ENCODE results near the gene RNH1.

Gene RNH1

GRCh38 chr11:551131-551530, 44.1 kb upstream of the RNH1 start:
- TF ChIP-seq EZH2 (IDR thresholded peaks at IDR 0.05): no peak
- Histone ChIP-seq H3K27ac (no peak overlapping the region), H3K36me3 (ENCODE audit: insufficient read depth, low read length) (no peaks in the 10 kb centered on the region), H3K9me3 (ENCODE audit: low read depth, low read length) (no peaks in the 10 kb centered on the region), H3K9ac (ENCODE audit: insufficient read length) (no peak overlapping the region), H3K4me3 (no peak overlapping the region)
- DNase-seq (ENCODE audit: low read depth, low spot score): no peak

- no peaks in the 10 kb centered on the region for H3K9me3 ChIP-seq (ENCODE audit: low read depth, low read length)
- TF ChIP-seq POLR2AphosphoS5 (IDR thresholded peaks at IDR 0.05; ENCODE audit: borderline replicate concordance, low read depth, low read length): no peak
- no peak for TF ChIP-seq EZH2 (IDR thresholded peaks at IDR 0.05)
- no peak for TF ChIP-seq FOXP2 (optimal IDR thresholded peaks at IDR 0.05; ENCODE audit: control extremely low read depth, extremely low read length, insufficient read depth)
Observed at GRCh38 chr11:550746-551085, 43.7 kb upstream of the RNH1 start.

GRCh38 chr11:550021-550745, 43.1 kb upstream of the RNH1 start:
- no peak for TF ChIP-seq FOXP2 (optimal IDR thresholded peaks at IDR 0.05; ENCODE audit: control extremely low read depth, extremely low read length, insufficient read depth)
- TF ChIP-seq EZH2 (IDR thresholded peaks at IDR 0.05): no peak
- TF ChIP-seq POLR2AphosphoS5 (IDR thresholded peaks at IDR 0.05; ENCODE audit: borderline replicate concordance, low read depth, low read length): no peak
- H3K9ac ChIP-seq (ENCODE audit: insufficient read length): no peak overlapping the region
- H3K9me3 ChIP-seq (ENCODE audit: low read depth, low read length): no peaks in the 10 kb centered on the region
- no peak overlapping the region for H3K4me3 ChIP-seq
- no peaks in the 10 kb centered on the region for H3K36me3 ChIP-seq (ENCODE audit: insufficient read depth, low read length)
- no peak overlapping the region for H3K27ac ChIP-seq
- no peak for DNase-seq (ENCODE audit: low read depth, low spot score)

More at GRCh38 chr11:550746-551085, 43.7 kb upstream of the RNH1 start:
- Histone ChIP-seq H3K36me3 (ENCODE audit: insufficient read depth, low read length) (no peaks in the 10 kb centered on the region), H3K4me3 (no peak overlapping the region), H3K27ac (no peak overlapping the region), H3K9ac (ENCODE audit: insufficient read length) (no peak overlapping the region)
- DNase-seq (ENCODE audit: low read depth, low spot score): no peak

GRCh38 chr11:548700-549603, 41.9 kb upstream of the RNH1 start:
- no peak for DNase-seq (ENCODE audit: low read depth, low spot score)
- TF ChIP-seq FOXP2 (optimal IDR thresholded peaks at IDR 0.05; ENCODE audit: control extremely low read depth, extremely low read length, insufficient read depth) (no peak), POLR2AphosphoS5 (IDR thresholded peaks at IDR 0.05; ENCODE audit: borderline replicate concordance, low read depth, low read length) (no peak), EZH2 (IDR thresholded peaks at IDR 0.05) (no peak)
- no peaks in the 10 kb centered on the region for H3K36me3 ChIP-seq (ENCODE audit: insufficient read depth, low read length)
- H3K4me3 ChIP-seq: no peak overlapping the region
- H3K9me3 ChIP-seq (ENCODE audit: low read depth, low read length): no peaks in the 10 kb centered on the region
- no peak overlapping the region for H3K27ac ChIP-seq
- no peak overlapping the region for H3K9ac ChIP-seq (ENCODE audit: insufficient read length)

- TF ChIP-seq POLR2AphosphoS5 (IDR thresholded peaks at IDR 0.05; ENCODE audit: borderline replicate concordance, low read depth, low read length) (no peak), FOXP2 (optimal IDR thresholded peaks at IDR 0.05; ENCODE audit: control extremely low read depth, extremely low read length, insufficient read depth) (no peak), EZH2 (IDR thresholded peaks at IDR 0.05) (no peak)
- Histone ChIP-seq H3K9ac (ENCODE audit: insufficient read length) (no peak overlapping the region), H3K4me3 (no peak overlapping the region), H3K36me3 (ENCODE audit: insufficient read depth, low read length) (no peaks in the 10 kb centered on the region), H3K9me3 (ENCODE audit: low read depth, low read length) (no peaks in the 10 kb centered on the region), H3K27ac (no peak overlapping the region)
- no peak for DNase-seq (ENCODE audit: low read depth, low spot score)
Observed at GRCh38 chr11:545171-545570, 38.1 kb upstream of the RNH1 start.

DNA sequence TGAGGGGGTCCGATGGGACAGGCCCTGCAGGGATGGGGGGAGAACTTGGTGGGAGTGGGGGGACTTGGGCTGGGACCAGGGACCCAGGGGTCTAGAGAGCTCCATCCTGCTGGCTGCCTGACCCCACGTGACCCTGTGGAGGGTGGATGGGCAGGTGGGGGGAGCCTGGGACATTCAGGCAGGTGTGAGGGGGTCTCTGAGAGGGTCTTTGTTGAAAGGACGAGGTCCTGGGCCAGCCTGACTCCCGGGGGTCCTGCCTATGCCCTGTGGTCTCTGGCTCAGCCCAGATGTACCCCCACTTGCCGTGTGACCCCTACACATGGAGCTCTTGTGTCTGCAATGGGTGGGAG, 37.8 kb upstream of the RNH1 start:
- Histone ChIP-seq H3K36me3 (ENCODE audit: insufficient read depth, low read length) (no peaks in the 10 kb centered on the region), H3K9ac (ENCODE audit: insufficient read length) (no peak overlapping the region), H3K9me3 (ENCODE audit: low read depth, low read length) (no peaks in the 10 kb centered on the region), H3K27ac (no peak overlapping the region), H3K4me3 (no peak overlapping the region)
- TF ChIP-seq FOXP2 (optimal IDR thresholded peaks at IDR 0.05; ENCODE audit: control extremely low read depth, extremely low read length, insufficient read depth) (no peak), EZH2 (IDR thresholded peaks at IDR 0.05) (no peak), POLR2AphosphoS5 (IDR thresholded peaks at IDR 0.05; ENCODE audit: borderline replicate concordance, low read depth, low read length) (no peak)
- DNase-seq (ENCODE audit: low read depth, low spot score): no peak

DNA sequence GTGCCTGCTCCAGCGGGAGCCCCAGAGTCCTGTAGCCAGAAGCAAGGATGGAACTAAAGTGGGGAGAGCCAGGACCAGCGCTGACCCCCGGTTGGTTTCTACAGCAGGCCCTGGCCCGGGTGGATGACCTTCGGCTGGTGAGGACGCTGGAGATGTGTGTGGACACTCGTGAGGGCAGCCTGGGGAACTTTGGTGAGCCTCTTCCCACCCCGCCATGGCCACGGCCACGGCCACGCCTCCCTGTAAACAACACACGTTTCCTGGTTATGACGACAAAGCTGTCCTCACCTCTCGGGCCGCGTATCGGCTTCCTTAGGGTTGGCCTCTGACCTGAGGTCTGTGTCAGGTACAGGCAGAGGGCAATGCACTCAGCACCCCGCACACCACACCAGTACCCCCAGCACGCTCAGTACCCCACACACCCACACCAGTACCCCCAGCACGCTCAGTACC, 34.4 kb upstream of the RNH1 start:
- Histone ChIP-seq H3K9ac (ENCODE audit: insufficient read length) (no peak overlapping the region), H3K4me3 (no peak overlapping the region), H3K36me3 (ENCODE audit: insufficient read depth, low read length) (no peaks in the 10 kb centered on the region), H3K27ac (no peak overlapping the region), H3K9me3 (ENCODE audit: low read depth, low read length) (no peaks in the 10 kb centered on the region)
- no peak for TF ChIP-seq EZH2 (IDR thresholded peaks at IDR 0.05)
- no peak for TF ChIP-seq POLR2AphosphoS5 (IDR thresholded peaks at IDR 0.05; ENCODE audit: borderline replicate concordance, low read depth, low read length)
- TF ChIP-seq FOXP2 (optimal IDR thresholded peaks at IDR 0.05; ENCODE audit: control extremely low read depth, extremely low read length, insufficient read depth): no peak
- DNase-seq (ENCODE audit: low read depth, low spot score): no peak

GRCh38 chr11:540583-541432, 33.8 kb upstream of the RNH1 start:
- Histone ChIP-seq H3K9ac (ENCODE audit: insufficient read length) (no peak overlapping the region), H3K27ac (no peak overlapping the region), H3K36me3 (ENCODE audit: insufficient read depth, low read length) (no peaks in the 10 kb centered on the region), H3K9me3 (ENCODE audit: low read depth, low read length) (no peaks in the 10 kb centered on the region), H3K4me3 (no peak overlapping the region)
- TF ChIP-seq POLR2AphosphoS5 (IDR thresholded peaks at IDR 0.05; ENCODE audit: borderline replicate concordance, low read depth, low read length) (no peak), EZH2 (IDR thresholded peaks at IDR 0.05) (no peak), FOXP2 (optimal IDR thresholded peaks at IDR 0.05; ENCODE audit: control extremely low read depth, extremely low read length, insufficient read depth) (no peak)
- no peak for DNase-seq (ENCODE audit: low read depth, low spot score)

Data from SK-N-MC (cell line).